HCT116 (cell line): ENCODE measurements around the gene PRKCZ. TPM values are rescaled to one million over a fixed set of nuclear protein-coding genes. Genes with fewer than 3 reads are reported as not detected.

Experiments used
- ATAC-seq: fragments of 200-7000 bp; cut with Tn5 transposase; 2 replicates; pipeline ENCODE4 v1.9.1; 2020; ENCODE audit warnings: mild to moderate bottlenecking, moderate library complexity
- BruUV-seq: library from RNA; stranded (reverse); fragments of 400-500 nt; replicated peaks from 2 replicates; lab custom pipeline; 2021; lab: Mats Ljungman, UMichigan
- CTCF ChIA-PET: fragments of 300-600 bp; sonication (Branson Sonifier 250); formaldehyde crosslinking; loops from one replicate; lab custom pipeline; 2021; ENCODE audit warnings: antibody characterized with exemption; lab: Charles Lee
- POLR2A ChIA-PET: fragments of 300-600, 350-600 bp; sonication (Branson Sonifier 250); formaldehyde crosslinking; loops from one replicate; lab custom pipeline; 2021; ENCODE audit warnings: antibody characterized with exemption; lab: Charles Lee
- RAD21 ChIA-PET, 2 experiments: fragments of 300-600 bp; sonication (Branson Sonifier 250); formaldehyde crosslinking; loops; one replicate each; lab custom pipeline; 2023; ENCODE audit warnings: low total read pairs in 2 of 2; ENCODE audit not compliant: uncharacterized antibody in 2 of 2, unreplicated experiment in 2 of 2, low non-redundant PET in 1 of 2; lab: Charles Lee
- DNase-seq: peaks from one replicate; pipeline ENCODE4 v3.0.0-alpha.2; 2010; ENCODE audit warnings: low read depth, low spot score
- H2AFZ ChIP-seq: fragments of 200-600 bp; shearing (Covaris generic), sonication (generic); 2 replicates; pipeline ENCODE4 v1.6.1; 2017; ENCODE audit warnings: low read depth, mixed run types, mixed read lengths, antibody characterized with exemption, low read length; ENCODE audit not compliant: poor library complexity, severe bottlenecking
- H3K27ac ChIP-seq: 2 replicates; pipeline ENCODE4 v1.5.1; 2012; ENCODE audit warnings: low read depth, low read length
- H3K27me3 ChIP-seq: fragments of 200-600 bp; sonication (generic); 2 replicates; pipeline ENCODE4 v1.6.1; 2016; ENCODE audit warnings: mixed run types, low read length, mixed read lengths; ENCODE audit not compliant: insufficient read depth
- H3K36me3 ChIP-seq, 2 experiments: fragments of 200-500 bp in 1 of 2; fragments of 200-600 bp in 1 of 2; sonication (Bioruptor generic) in 1 of 2; sonication (generic) in 1 of 2; 2 replicates each; pipeline versions ENCODE4 v1.5.1 to v1.6.1; 2014 to 2016; ENCODE audit warnings: low read length in 2 of 2, inconsistent platforms in 1 of 2, mixed read lengths in 1 of 2, mixed run types in 1 of 2; ENCODE audit not compliant: insufficient read depth in 2 of 2, control insufficient read depth in 1 of 2
- H3K4me1 ChIP-seq, 2 experiments: fragments of 200-600 bp in 1 of 2; sonication (generic) in 1 of 2; 2 replicates each; pipeline versions ENCODE4 v1.5.1 to v1.6.1; 2012 to 2017; ENCODE audit warnings: low read length in 2 of 2, inconsistent platforms in 1 of 2, mild to moderate bottlenecking in 1 of 2, mixed read lengths in 1 of 2, mixed run types in 1 of 2, moderate library complexity in 1 of 2; ENCODE audit not compliant: insufficient read depth in 2 of 2, control insufficient read depth in 1 of 2
- H3K4me2 ChIP-seq: fragments of 200-600 bp; sonication (generic); 2 replicates; pipeline ENCODE4 v1.6.1; 2017; ENCODE audit warnings: mixed run types, low read length, mixed read lengths
- H3K4me3 ChIP-seq, 2 experiments: fragments of 200-600 bp in 1 of 2; sonication (generic) in 1 of 2; replicated peaks in 1 of 2; 2 replicates each; pipeline ENCODE4 v1.5.1; 2011 to 2016; ENCODE audit warnings: low read length in 2 of 2, control low read depth in 1 of 2, low read depth in 1 of 2, mild to moderate bottlenecking in 1 of 2, mixed read lengths in 1 of 2, mixed run types in 1 of 2
- H3K79me2 ChIP-seq: fragments of 200-600 bp; sonication (generic); 2 replicates; pipeline ENCODE4 v1.6.1; 2017; ENCODE audit warnings: mild to moderate bottlenecking, mixed run types, low read length, moderate library complexity, mixed read lengths; ENCODE audit not compliant: insufficient read depth
- H3K9ac ChIP-seq: fragments of 200-600 bp; sonication (generic); 2 replicates; pipeline ENCODE4 v1.6.1; 2016; ENCODE audit warnings: low read length, mixed read lengths
- H3K9me2 ChIP-seq: fragments of 200-600 bp; sonication (generic), shearing (Covaris generic); 2 replicates; pipeline ENCODE4 v1.6.1; 2017; ENCODE audit warnings: mixed run types, mild to moderate bottlenecking, moderate library complexity; ENCODE audit not compliant: insufficient read depth
- H3K9me3 ChIP-seq, 2 experiments: fragments of 200-500 bp in 1 of 2; fragments of 200-600 bp in 1 of 2; sonication (Bioruptor generic) in 1 of 2; sonication (generic) in 1 of 2; 2 replicates each; pipeline ENCODE4 v1.6.1; 2014 to 2017; ENCODE audit warnings: low read length in 2 of 2, mixed read lengths in 2 of 2, inconsistent platforms in 1 of 2, low read depth in 1 of 2, mild to moderate bottlenecking in 1 of 2, mixed run types in 1 of 2, moderate library complexity in 1 of 2; ENCODE audit not compliant: control insufficient read depth in 1 of 2, insufficient read depth in 1 of 2
- H4K20me1 ChIP-seq: fragments of 200-600 bp; sonication (generic), shearing (Covaris generic); 2 replicates; pipeline ENCODE4 v1.6.1; 2017; ENCODE audit warnings: mixed run types, mild to moderate bottlenecking, moderate library complexity; ENCODE audit not compliant: insufficient read depth
- ATF3 ChIP-seq: IDR thresholded peaks from 2 replicates; pipeline ENCODE4 v1.6.1; 2012
- CBX3 ChIP-seq: IDR thresholded peaks from 2 replicates; pipeline ENCODE4 v1.6.1; 2012; ENCODE audit warnings: low read depth
- CEBPB ChIP-seq: IDR thresholded peaks from 2 replicates; pipeline ENCODE4 v1.6.1; 2012; ENCODE audit warnings: low read depth
- EZH2 ChIP-seq: fragments of 200-600 bp; sonication (generic); IDR thresholded peaks from 2 replicates; pipeline ENCODE4 v1.6.1; 2017; ENCODE audit warnings: antibody characterized with exemption, mixed run types
- JUND ChIP-seq: IDR thresholded peaks from 2 replicates; pipeline ENCODE4 v1.6.1; 2012
- MAX ChIP-seq: IDR thresholded peaks from 2 replicates; pipeline ENCODE4 v1.6.1; 2012
- POLR2AphosphoS5 ChIP-seq: IDR thresholded peaks from 2 replicates; pipeline ENCODE4 v1.6.1; 2011; ENCODE audit warnings: mild to moderate bottlenecking, low read depth, low read length, moderate library complexity
- REST ChIP-seq: IDR thresholded peaks from 2 replicates; pipeline ENCODE4 v1.6.1; 2012; ENCODE audit warnings: low read depth
- YY1 ChIP-seq: IDR thresholded peaks from 2 replicates; pipeline ENCODE4 v1.6.1; 2011; ENCODE audit warnings: low read length, low read depth, moderate library complexity, mild to moderate bottlenecking; ENCODE audit not compliant: insufficient replicate concordance; ENCODE audit errors: extremely low read depth
- intact Hi-C: fragments of 100-400 bp; cut with micrococcal nuclease; formaldehyde crosslinking; loops from 2 replicates; pipeline ENCODE4 v1.10.0; 2022
- total RNA-seq: library from RNA; stranded (reverse); gene quantifications from one replicate; pipeline ENCODE4 v1.2.1, GENCODE V29; 2021; ENCODE audit not compliant: unreplicated experiment

Gene PRKCZ
- total RNA-seq, 1 experiment from 2014 or later, result 46.8 TPM

GRCh38 chr1:2083666-2084065, 33.5 kb downstream of the PRKCZ start (continued):
- TF ChIP-seq JUND, result no peak

GRCh38 chr1:2084306-2084705, 34.1 kb downstream of the PRKCZ start:
- no TSS peak for BruUV-seq
- ATAC-seq (no peak), DNase-seq (no peak)
- H3K9me2 ChIP-seq, result no peaks in the 10 kb centered on the region
- no peak overlapping the region for H3K27ac ChIP-seq
- no peak overlapping the region for H3K4me2 ChIP-seq
- H3K79me2 ChIP-seq, result peaks cover 15% of the 10 kb centered on the region; the same call in 1 of the 2 replicates
- RAD21 ChIA-PET, result no interaction called here
- H4K20me1 ChIP-seq, result no peaks in the 10 kb centered on the region
- intact Hi-C loops, result no loop called here
- POLR2A ChIA-PET, result no interaction called here
- H3K4me1 ChIP-seq, result no peaks in the 10 kb centered on the region
- H3K27me3 ChIP-seq, result no peaks in the 10 kb centered on the region
- H2AFZ ChIP-seq, result no peak overlapping the region
- no peak overlapping the region for H3K9ac ChIP-seq
- no peaks in the 10 kb centered on the region for H3K36me3 ChIP-seq
- CTCF ChIA-PET, result no interaction called here
- TF ChIP-seq CBX3 (no peak), CEBPB (no peak), YY1 (no peak), MAX (no peak), REST (no peak), EZH2 (no peak), POLR2AphosphoS5 (no peak), ATF3 (no peak)
- H3K4me3 ChIP-seq, result no peak overlapping the region
- H3K9me3 ChIP-seq, result peaks cover 3 to 4% of the 10 kb centered on the region in 2 experiments; a peak in 1 of 4 replicates
